ENCODE measurements around the gene CHL1. TPM values are rescaled to one million over a fixed set of nuclear protein-coding genes. Genes with fewer than 3 reads are reported as not detected.

CHL1 gene
- polyA plus RNA-seq, 1 donor: 14.9 TPM

DNA sequence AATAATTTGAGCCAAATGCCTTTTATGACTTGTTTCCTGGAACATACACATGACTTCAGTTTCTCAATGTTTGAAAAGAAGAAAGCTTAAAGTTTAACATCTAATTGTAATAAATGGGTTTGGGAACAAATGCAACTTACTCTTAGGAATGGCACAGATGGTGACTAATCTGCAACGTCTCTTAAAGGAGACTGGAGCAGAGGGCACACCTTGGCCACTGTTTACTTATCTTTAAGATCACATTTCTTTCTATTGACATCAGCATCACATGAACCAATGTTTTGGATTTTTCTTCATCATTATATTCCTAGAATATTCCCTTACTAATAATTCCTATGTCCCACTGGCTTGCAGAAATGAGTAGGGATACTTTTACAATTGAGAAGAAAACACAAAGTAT, 229.5 kb downstream of the CHL1 start:
- Histone ChIP-seq H3K4me1 (ENCODE audit: control insufficient read depth, insufficient read depth, low read length) (no peaks in the 10 kb centered on the region), H3K9me3 (ENCODE audit: control insufficient read depth, low read depth, low read length) (no peaks in the 10 kb centered on the region), H3K27ac (ENCODE audit: low read length) (peak overlapping the region; percentile 52), H3K36me3 (ENCODE audit: control insufficient read depth, insufficient read depth, low read length) (no peaks in the 10 kb centered on the region), H3K4me3 (ENCODE audit: low read length) (no peak overlapping the region), H3K27me3 (ENCODE audit: control insufficient read depth, insufficient read depth, low read length) (no peaks in the 10 kb centered on the region)
- DNase-seq: peak; percentile 18 to 41
- no CpG with 5 or more reads among the region's 1 CpG for WGBS (ENCODE audit: insufficient coverage, low lambda C conversion rate)

DNA sequence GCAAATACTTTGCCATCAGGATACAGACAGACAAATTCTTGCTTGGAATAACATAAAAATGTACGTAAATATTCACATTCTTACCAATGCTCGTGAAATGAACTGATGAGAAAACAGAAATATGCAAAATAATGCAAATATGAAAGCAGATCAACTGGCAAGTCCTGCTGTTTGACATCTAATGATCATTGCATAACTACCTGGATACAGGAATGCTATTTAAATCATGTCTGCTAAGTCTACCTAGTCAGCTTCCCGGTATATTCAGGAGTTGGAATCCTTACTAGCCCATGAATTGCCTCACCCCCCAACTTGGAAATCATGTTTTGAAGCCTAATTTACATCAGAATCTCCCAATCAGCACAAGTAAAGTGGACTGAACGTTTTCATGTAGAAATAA, 230.6 kb downstream of the CHL1 start:
- no peak for DNase-seq
- no CpG with 5 or more reads among the region's 4 CpGs for WGBS (ENCODE audit: insufficient coverage, low lambda C conversion rate)
- no peaks in the 10 kb centered on the region for H3K9me3 ChIP-seq (ENCODE audit: control insufficient read depth, low read depth, low read length)
- H3K27me3 ChIP-seq (ENCODE audit: control insufficient read depth, insufficient read depth, low read length): no peaks in the 10 kb centered on the region
- no peaks in the 10 kb centered on the region for H3K36me3 ChIP-seq (ENCODE audit: control insufficient read depth, insufficient read depth, low read length)
- H3K4me3 ChIP-seq (ENCODE audit: low read length): no peak overlapping the region
- H3K27ac ChIP-seq (ENCODE audit: low read length): no peak overlapping the region
- H3K4me1 ChIP-seq (ENCODE audit: control insufficient read depth, insufficient read depth, low read length): no peaks in the 10 kb centered on the region

DNA sequence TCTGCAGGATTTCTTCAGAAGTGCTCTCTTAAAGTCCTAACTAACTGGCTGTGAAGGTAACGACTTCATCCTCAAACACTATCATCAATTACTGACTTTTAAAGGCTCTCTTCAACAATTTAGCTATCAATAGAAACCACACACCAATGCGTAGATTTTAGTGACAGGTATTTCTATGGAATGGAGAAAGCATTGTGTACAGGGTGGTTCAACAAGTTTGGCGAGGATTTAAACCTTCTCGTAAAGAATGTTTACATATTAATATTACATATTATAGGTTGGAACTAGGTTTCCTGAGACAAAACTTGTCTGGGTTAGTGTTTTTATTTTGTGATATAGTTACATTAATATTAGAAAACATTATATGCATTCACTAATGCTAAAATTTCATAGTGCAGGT, 233.6 kb downstream of the CHL1 start:
- DNase-seq: no peak
- no peak overlapping the region for H3K27ac ChIP-seq (ENCODE audit: low read length)
- WGBS (ENCODE audit: insufficient coverage, low lambda C conversion rate): 88% methylated on average over 2 of the region's 4 CpGs
- no peaks in the 10 kb centered on the region for H3K9me3 ChIP-seq (ENCODE audit: control insufficient read depth, low read depth, low read length)
- H3K36me3 ChIP-seq (ENCODE audit: control insufficient read depth, insufficient read depth, low read length): no peaks in the 10 kb centered on the region
- H3K4me1 ChIP-seq (ENCODE audit: control insufficient read depth, insufficient read depth, low read length): no peaks in the 10 kb centered on the region
- H3K27me3 ChIP-seq (ENCODE audit: control insufficient read depth, insufficient read depth, low read length): no peaks in the 10 kb centered on the region
- H3K4me3 ChIP-seq (ENCODE audit: low read length): no peak overlapping the region

DNA sequence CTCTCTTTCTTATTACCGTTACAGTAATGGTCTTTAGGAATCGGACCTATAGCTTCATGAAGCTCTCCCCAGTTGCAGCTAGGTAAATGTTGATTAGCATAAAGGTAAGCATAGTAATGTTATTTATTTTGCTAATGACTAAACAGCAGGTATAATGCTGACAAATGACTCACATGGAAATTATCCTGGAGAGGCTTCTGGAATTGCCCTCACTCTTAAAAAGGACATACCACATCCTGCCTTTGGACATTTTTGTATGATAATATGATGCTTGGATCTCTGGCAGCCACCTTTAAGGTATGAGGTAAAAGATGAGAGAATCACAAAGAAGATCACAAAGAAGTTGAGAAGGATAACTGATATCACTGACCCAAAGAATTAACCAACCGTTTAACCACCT, 238.6 kb downstream of the CHL1 start:
- H3K36me3 ChIP-seq (ENCODE audit: control insufficient read depth, insufficient read depth, low read length): no peaks in the 10 kb centered on the region
- H3K4me3 ChIP-seq (ENCODE audit: low read length): no peak overlapping the region
- no peak overlapping the region for H3K27ac ChIP-seq (ENCODE audit: low read length)
- H3K4me1 ChIP-seq (ENCODE audit: control insufficient read depth, insufficient read depth, low read length): no peaks in the 10 kb centered on the region
- DNase-seq: no peak
- WGBS (ENCODE audit: insufficient coverage, low lambda C conversion rate): no CpG with 5 or more reads among the region's 3 CpGs
- peaks cover 3% of the 10 kb centered on the region for H3K27me3 ChIP-seq (ENCODE audit: control insufficient read depth, insufficient read depth, low read length)
- H3K9me3 ChIP-seq (ENCODE audit: control insufficient read depth, low read depth, low read length): no peaks in the 10 kb centered on the region

DNA sequence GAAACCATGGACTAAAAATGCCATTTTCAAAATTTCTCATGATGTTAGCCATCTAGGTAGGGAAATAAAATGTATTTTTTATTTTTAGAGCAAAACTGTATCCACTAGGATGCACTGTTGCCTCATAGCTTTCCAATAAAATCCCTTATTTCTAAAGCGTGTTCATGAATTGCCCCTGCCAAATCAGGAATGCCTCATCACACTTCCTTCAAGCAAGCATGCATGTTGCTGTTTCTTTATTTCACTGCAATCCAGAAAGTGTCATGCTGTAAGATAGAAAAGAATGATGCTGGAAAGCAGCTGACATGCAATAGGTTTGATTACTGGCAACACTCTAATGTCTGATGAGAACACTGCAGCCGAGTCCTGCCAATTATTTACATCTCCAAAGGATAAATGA, 239.5 kb downstream of the CHL1 start:
- Histone ChIP-seq H3K27me3 (ENCODE audit: control insufficient read depth, insufficient read depth, low read length) (peaks cover 3% of the 10 kb centered on the region), H3K27ac (ENCODE audit: low read length) (no peak overlapping the region), H3K4me3 (ENCODE audit: low read length) (no peak overlapping the region), H3K9me3 (ENCODE audit: control insufficient read depth, low read depth, low read length) (no peaks in the 10 kb centered on the region), H3K36me3 (ENCODE audit: control insufficient read depth, insufficient read depth, low read length) (no peaks in the 10 kb centered on the region), H3K4me1 (ENCODE audit: control insufficient read depth, insufficient read depth, low read length) (no peaks in the 10 kb centered on the region)
- WGBS (ENCODE audit: insufficient coverage, low lambda C conversion rate): 50% methylated on average over 1 of the region's 2 CpGs
- DNase-seq: no peak

DNA sequence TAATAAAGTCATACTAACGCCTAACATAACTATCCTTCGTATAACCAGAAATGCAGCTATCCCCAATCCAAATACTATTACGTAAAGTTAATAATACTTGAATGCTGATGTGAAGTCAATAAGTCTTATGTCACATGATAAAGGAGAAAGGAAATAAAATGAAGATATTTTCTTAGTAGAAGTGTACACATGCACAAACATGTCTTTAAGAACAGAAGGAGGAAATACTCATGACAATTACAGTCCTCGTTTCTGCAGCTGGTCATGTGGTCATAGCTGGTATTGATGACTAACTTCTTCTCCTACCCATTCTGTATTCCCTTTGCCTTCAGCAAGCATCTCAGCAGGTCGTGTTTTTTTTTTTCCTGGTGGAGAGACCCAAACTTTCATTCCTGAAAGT, 244.3 kb downstream of the CHL1 start:
- H3K4me1 ChIP-seq (ENCODE audit: control insufficient read depth, insufficient read depth, low read length): no peaks in the 10 kb centered on the region
- WGBS (ENCODE audit: insufficient coverage, low lambda C conversion rate): 40% methylated on average over 1 of the region's 5 CpGs
- no peak for DNase-seq
- H3K27me3 ChIP-seq (ENCODE audit: control insufficient read depth, insufficient read depth, low read length): peaks cover 3% of the 10 kb centered on the region
- H3K36me3 ChIP-seq (ENCODE audit: control insufficient read depth, insufficient read depth, low read length): no peaks in the 10 kb centered on the region
- no peak overlapping the region for H3K27ac ChIP-seq (ENCODE audit: low read length)
- H3K9me3 ChIP-seq (ENCODE audit: control insufficient read depth, low read depth, low read length): no peaks in the 10 kb centered on the region
- H3K4me3 ChIP-seq (ENCODE audit: low read length): no peak overlapping the region

DNA sequence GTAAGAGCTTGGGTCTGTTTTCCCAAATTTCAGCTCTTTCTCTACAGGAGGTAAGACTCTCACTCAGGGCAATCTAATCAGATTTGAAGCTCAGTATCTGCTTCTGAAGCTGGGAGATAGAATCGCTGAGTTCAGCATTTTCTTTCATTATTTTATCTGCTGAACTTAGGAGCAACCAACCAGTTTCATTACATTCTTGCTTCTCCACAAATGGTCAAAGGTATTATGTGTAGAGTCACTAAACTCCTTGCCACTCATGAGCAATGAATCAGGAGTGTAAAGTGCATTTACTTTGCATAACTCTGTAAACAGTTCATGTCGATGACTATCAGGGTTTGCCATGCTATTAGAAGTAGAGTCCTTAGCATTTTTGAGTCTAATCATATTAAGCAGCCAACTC, 249.4 kb downstream of the CHL1 start:
- Histone ChIP-seq H3K4me3 (ENCODE audit: low read length) (no peak overlapping the region), H3K27ac (ENCODE audit: low read length) (peak overlapping the region; percentile 55), H3K36me3 (ENCODE audit: control insufficient read depth, insufficient read depth, low read length) (no peaks in the 10 kb centered on the region), H3K27me3 (ENCODE audit: control insufficient read depth, insufficient read depth, low read length) (no peaks in the 10 kb centered on the region), H3K9me3 (ENCODE audit: control insufficient read depth, low read depth, low read length) (no peaks in the 10 kb centered on the region), H3K4me1 (ENCODE audit: control insufficient read depth, insufficient read depth, low read length) (no peaks in the 10 kb centered on the region)
- WGBS (ENCODE audit: insufficient coverage, low lambda C conversion rate): no CpG with 5 or more reads among the region's 2 CpGs
- DNase-seq: peak; percentile 60 to 61

DNA sequence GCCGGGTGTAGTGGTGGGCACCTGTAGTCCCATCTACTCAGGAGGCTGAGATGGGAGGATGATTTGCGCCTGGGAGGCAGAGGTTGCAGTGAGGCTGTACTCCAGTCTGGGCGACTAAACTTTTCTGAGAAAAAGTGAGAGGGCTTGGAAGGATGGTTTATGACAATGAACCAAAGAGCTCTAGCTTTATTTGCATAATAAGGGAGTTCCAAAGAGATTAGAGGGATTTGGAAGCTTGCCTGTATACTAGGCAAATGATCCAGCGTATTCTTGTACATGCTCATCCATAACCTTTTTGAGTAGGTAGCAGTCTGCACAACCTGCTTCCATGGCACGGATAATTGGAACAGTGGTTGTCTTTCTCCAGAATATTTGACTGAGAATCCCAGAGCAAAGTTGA, 251.1 kb downstream of the CHL1 start:
- 100% methylated on average over 1 of the region's 5 CpGs for WGBS (ENCODE audit: insufficient coverage, low lambda C conversion rate)
- Histone ChIP-seq H3K4me3 (ENCODE audit: low read length) (no peak overlapping the region), H3K9me3 (ENCODE audit: control insufficient read depth, low read depth, low read length) (no peaks in the 10 kb centered on the region), H3K27ac (ENCODE audit: low read length) (no peak overlapping the region), H3K4me1 (ENCODE audit: control insufficient read depth, insufficient read depth, low read length) (no peaks in the 10 kb centered on the region), H3K36me3 (ENCODE audit: control insufficient read depth, insufficient read depth, low read length) (no peaks in the 10 kb centered on the region), H3K27me3 (ENCODE audit: control insufficient read depth, insufficient read depth, low read length) (no peaks in the 10 kb centered on the region)
- no peak for DNase-seq

DNA sequence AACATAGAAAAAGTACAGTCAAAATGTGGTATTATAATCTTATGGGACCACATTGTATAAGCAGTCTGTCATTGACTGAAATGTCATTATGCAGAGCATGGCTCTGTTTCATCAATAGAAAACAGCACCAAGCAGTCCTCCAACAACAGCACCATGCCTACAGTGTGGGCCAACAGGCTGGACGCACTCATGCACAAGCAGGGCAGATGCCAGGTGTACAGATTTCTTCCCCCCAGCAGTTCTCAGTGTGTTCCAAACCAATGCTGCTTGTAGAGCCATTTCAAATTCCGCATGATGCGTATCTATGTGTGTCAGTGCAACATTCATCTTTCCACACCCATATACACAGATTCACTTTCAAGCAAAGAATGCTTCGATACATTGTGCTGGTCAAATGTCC, 253.1 kb downstream of the CHL1 start:
- H3K27ac ChIP-seq (ENCODE audit: low read length): no peak overlapping the region
- no CpG with 5 or more reads among the region's 4 CpGs for WGBS (ENCODE audit: insufficient coverage, low lambda C conversion rate)
- no peaks in the 10 kb centered on the region for H3K27me3 ChIP-seq (ENCODE audit: control insufficient read depth, insufficient read depth, low read length)

DNA sequence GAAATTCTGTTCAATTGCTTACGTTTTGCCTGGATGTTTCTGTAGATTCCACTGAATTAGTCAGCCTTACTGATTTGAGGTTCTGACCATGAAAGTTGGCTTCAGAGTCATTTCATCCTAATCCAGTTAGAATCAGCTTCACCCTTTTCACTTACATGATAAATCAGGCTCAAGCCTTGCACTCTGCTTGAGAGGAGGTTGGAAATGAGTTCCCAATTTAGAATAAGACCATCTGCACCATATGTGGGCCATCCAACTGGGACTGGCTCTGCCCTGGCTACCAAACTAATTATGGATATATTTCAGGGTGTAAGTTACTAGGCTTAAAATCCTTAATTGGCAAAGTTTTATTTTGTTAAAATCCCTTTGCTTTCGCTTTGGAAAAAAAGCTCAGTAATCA, 255.7 kb downstream of the CHL1 start:
- no peak for DNase-seq
- no peaks in the 10 kb centered on the region for H3K36me3 ChIP-seq (ENCODE audit: control insufficient read depth, insufficient read depth, low read length)
- WGBS (ENCODE audit: insufficient coverage, low lambda C conversion rate): 91% methylated on average over 1 of the region's 2 CpGs

More for the DNA sequence above, 253.1 kb downstream of the CHL1 start:
- no peaks in the 10 kb centered on the region for H3K36me3 ChIP-seq (ENCODE audit: control insufficient read depth, insufficient read depth, low read length)
- H3K4me1 ChIP-seq (ENCODE audit: control insufficient read depth, insufficient read depth, low read length): no peaks in the 10 kb centered on the region
- H3K9me3 ChIP-seq (ENCODE audit: control insufficient read depth, low read depth, low read length): no peaks in the 10 kb centered on the region
- no peak overlapping the region for H3K4me3 ChIP-seq (ENCODE audit: low read length)
- DNase-seq: no peak

DNA sequence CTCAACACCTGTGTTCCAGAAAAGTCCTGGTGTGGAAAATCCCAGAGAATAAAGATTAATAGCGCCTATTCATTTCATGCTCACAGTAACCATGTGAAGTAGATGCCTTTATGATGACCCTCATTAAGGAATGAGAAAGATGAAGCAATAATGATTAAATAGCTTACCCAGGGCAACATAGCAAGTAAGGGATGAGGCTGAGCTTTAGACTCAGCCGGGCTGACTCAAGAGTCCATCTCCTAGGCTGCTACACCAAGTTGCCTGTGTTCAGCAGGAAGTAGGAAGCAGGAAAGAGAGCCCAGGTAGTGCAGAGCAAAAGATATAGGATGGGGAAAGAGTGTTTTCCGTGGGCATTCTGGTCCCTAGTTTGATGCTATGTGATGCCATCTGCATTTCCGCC, 256.5 kb downstream of the CHL1 start:
- Histone ChIP-seq H3K4me1 (ENCODE audit: control insufficient read depth, insufficient read depth, low read length) (peaks cover 6% of the 10 kb centered on the region), H3K36me3 (ENCODE audit: control insufficient read depth, insufficient read depth, low read length) (no peaks in the 10 kb centered on the region), H3K4me3 (ENCODE audit: low read length) (no peak overlapping the region), H3K27ac (ENCODE audit: low read length) (no peak overlapping the region), H3K27me3 (ENCODE audit: control insufficient read depth, insufficient read depth, low read length) (no peaks in the 10 kb centered on the region), H3K9me3 (ENCODE audit: control insufficient read depth, low read depth, low read length) (no peaks in the 10 kb centered on the region)
- DNase-seq: peak; percentile 67 to 73
- WGBS (ENCODE audit: insufficient coverage, low lambda C conversion rate): no CpG with 5 or more reads among the region's 4 CpGs

More for the DNA sequence above, 255.7 kb downstream of the CHL1 start:
- Histone ChIP-seq H3K4me3 (ENCODE audit: low read length) (no peak overlapping the region), H3K9me3 (ENCODE audit: control insufficient read depth, low read depth, low read length) (no peaks in the 10 kb centered on the region), H3K4me1 (ENCODE audit: control insufficient read depth, insufficient read depth, low read length) (peaks cover 6% of the 10 kb centered on the region), H3K27me3 (ENCODE audit: control insufficient read depth, insufficient read depth, low read length) (no peaks in the 10 kb centered on the region), H3K27ac (ENCODE audit: low read length) (no peak overlapping the region)
